Activated CD4-positive, alpha-beta T cell treated with anti-CD3 and anti-CD28 coated beads, Interleukin-2, amount 50 U/mL, for 24 hours (primary cell): ENCODE data around the gene ZBTB7C.
A peak's percentile ranks its signal among the peaks of the same experiment; 100 is the strongest.

Source experiments
- DNase-seq, 2 donors: peaks; one replicate each; pipeline ENCODE4 v3.0.0-alpha.2; 2020; ENCODE audit warnings: low read depth in 1 of 2, low spot score in 1 of 2

The ZBTB7C gene

DNA sequence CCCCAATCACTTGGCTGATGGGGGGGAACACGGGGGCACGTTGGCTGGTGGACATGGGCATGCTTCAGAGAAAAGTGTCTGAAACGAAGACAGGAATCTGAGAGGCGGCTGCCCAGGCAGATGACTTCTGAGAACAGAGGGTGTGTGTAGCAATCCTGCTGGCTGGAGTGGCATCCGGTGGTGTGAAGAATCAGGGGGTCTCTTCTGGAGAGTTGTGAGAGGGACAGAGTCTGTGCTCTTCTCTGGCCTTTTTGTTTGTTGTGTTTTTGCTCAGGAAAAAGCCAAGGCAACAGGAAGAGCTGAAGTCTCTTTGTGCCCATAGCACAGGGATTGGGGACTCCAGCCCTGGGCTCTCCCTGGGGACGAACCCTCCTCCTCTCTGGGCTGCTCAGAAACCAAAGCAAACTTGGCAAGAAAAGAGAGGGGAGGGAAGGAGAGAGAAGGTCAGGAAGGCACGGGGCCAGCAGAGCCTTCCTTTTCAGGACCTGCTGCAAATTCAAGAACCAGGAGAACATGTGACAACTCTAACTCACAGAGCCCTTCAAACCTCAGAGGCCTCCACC, 381.7 kb downstream of the ZBTB7C start:
- no peak for DNase-seq

DNA sequence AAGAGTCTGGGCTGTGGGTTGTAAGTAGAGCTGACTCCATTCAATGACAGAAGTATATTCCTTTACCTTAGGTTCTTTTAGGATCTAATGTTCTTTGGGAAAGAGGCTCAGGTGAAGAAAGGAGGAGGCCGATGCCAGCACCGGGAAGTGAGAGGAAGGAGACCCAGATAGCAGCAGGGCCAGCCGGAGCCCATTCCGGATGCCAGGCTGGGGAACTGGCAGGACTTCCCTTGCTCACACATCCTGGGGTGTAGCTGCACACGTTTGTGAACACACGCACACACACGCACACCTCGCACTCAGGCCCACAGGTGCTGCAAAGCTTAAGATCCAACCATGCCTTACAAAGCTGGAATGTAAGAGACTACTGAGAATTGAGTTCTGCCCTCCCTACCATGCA, 383.0 kb downstream of the ZBTB7C start:
- DNase-seq: no peak

DNA sequence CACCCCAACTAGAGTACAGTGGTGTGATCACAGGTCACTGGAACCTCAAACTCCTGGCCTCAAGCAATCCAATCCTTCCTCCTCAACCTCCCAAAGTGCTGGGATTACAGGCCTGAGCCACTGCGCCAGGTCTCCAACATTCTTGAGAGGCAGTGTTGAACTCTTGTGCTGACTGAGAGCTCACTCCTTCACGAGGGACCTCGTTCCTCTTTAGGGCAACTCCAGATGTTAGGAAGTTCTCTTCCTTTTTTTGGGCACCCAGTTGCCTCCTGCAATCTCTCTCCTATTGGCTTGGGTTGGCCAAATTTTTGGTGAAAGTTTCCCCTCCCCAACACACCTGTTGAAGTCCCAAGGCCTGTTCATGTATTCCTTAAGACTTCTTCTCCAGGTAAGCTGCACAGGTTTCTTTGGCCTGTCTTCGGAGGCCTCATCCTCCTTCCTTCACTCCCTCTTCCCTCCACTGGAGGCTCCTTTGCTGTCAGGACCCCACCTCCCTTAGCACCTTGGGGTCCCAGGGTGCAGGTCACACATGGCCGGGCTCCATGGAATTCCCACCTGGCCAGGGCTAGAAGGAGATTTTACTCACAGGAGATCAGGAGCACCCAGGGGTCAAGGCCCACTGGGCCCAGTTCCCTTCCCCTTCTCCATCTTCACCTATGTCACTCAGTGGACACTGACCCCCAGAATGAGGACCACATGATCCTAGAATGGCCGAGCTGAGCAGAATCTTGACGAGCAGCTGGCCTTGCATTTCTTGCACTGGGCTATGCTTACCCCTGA, 384.1 kb downstream of the ZBTB7C start:
- no peak for DNase-seq

DNA sequence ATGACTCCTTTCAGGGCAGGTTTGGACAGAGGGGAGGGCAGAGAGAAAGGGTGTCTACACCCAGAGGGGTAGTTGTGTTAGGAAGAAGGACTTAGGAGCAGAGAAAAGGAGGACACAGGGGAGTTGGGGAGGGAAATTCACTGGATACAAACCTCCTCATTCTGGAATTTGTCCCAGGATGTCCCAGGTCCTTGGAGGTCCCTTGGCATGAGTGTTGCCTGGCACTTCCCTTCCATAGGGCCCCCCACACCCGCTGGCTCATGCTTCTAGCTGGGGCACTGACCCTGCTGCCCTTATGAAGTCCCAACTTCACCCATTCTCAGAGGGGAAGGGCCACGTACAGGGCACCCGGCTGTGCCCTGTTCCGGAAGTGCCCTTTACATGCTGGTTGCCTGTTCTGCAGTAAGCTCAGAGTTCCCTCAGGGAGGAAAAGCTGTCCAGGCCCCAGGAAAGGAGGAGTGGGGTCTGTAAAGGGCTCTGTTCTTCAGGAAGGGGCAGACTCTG, 385.1 kb downstream of the ZBTB7C start:
- DNase-seq: no peak

DNA sequence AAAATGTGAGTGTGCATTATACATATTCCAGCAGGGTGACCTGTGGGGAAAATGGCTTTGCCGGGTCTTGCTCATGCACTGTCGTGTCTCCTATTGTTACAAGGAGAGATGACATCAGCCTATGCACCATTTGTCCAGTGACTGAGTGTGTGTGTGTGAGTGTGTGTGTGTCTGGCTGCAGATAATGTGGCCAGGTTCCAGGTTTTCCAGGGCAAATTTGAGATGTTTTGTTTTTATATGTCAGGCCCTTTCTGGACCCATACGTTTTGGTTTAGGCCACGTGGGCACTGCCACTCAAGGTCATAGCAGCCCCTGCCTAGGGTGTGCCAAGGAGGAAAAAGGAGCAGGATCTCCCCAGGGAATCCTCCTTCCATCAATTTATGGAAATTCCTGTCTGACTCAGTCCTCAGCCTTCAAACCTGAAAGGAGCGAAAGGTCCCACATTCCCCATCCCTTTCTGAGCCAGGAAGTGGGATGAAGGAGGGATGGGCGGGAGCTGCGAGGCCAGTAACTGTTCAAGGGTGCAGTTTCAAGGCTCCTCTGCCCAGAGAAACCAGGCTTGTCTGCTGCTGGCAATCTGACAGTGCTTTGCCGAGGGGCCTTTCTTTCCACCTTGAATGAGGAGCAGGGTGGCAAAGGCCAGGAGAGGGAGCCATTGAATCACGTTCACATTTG, 385.7 kb downstream of the ZBTB7C start:
- DNase-seq: no peak

DNA sequence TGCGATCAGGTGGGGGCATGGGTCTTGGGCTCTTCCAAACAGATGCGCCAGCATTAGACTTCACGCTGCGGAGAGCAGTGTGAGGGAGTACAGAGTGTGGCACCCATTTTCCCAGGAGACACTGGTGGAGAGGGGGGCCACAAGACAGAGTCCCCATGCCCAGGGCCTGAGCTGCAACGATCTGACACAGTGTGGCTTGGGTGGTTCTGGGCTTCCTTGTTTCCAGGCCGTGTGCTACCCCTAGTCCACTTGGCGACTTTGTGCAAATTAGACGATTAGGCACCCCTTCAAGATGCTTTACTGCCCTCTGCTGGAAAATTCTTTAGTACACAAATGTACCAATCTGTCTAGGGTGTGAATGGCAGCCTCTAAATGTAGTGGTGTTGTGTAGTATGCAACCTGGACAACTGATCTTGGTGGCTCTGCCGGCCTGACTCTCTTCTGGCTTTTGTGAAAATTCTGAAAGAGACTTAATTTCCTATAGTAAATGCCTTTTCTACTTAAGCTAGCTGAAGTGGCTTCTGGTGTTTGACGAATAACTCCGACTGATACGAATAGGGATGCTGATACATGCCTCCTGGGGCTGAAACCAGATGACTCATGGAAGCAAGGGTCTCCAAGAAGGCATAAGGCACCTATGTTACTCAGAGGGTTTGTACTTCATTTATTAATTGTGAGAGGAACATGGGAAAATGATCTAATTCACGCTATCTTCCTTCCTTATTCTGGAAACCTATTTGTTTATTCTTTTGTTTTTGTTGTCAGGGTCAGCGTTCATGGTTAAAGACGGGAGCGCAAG, 386.5 kb downstream of the ZBTB7C start:
- DNase-seq: peak in 1 of 2 donors; percentile 13

DNA sequence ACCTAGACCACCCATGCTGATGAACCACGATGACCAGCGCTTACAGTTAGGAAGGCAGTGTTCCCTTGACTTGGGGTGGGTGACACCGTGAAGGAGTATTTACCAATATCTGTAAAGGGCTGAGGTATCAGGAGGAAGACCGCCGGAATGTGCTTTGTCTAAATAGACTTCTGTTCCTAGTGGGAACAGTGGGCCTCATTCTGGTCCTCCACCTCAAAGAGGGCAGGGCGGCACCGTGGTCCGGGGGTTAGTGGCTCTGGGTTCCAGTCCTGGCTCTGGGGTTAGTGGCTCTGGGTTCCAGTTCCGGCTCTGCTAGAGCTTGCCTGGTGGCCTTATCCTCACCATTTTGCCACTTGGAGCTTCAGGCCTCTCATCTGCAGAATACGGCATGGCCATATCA, 387.2 kb downstream of the ZBTB7C start:
- DNase-seq: no peak

DNA sequence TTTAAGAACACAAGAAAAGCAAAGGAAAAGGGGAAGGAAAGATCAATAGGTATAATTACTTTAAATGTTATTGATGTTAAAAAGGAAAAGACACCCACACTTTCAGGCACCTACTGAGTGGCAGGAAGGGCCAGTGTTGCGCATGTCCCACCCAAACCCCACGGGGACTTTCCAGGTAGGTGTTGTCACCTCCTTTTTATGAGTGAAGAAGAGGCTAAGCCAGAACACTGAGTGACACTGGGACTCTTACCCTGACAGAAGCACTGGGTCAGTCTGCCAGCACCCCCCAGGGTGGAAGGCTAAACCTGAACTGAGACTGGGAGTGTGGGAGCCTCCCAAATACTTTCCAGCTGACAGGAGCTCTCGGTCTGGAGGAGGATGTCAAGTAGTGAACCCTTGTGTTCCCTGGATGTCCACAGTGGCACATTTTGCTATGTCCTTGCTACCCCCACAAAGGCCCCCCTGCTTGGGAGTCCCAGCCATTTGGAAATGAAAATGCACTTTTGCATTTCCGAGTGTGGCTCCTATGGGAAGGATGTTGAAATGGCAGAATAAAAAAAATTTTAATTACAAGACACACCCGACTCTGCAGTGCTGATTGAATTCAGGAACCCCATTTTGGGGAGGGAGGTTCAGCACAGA, 387.8 kb downstream of the ZBTB7C start:
- no peak for DNase-seq

DNA sequence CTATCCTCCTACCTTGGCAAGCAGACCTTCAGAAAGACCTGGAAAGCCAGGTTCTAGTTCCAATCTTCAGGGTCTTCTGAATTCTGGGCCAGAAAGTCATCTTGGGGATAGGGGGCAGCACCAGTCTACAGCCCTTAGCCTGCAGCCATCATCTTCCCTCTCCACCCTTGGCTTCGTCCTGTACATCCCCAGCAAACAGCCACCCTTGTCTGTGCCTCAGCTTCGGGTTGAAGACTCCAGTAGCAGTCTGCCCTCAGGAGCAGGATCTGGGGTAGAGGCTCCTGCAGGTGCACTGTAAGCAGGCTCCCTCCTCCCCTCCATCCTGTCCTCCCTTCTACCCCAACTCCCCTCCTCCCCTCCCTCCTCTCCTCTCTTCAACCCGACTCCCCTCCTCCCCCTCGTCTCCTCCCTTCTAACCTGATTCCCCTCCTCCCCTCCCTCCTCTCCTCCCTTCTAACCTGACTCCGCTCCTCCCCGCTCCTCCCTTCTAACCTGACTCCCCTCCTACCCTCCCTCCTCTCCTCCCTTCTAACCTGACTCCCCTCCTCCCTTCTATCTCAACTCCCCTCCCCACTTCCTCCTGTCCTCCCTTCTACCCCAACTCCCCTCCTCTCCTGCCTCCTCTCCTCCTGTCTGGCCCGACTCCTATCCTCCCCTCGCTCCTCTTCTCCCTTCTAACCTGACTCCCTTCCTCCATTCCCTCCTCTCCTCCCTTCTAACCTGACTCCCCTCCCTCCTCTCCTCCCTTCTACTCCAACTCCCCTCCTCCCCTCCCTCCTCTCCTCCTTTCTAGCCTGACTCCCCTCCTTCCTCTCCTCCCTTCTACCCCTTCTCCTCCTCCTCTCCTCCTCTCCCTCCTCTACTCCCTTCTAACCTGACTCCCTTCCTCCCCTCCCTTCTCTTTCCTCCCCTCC, 388.6 kb downstream of the ZBTB7C start:
- DNase-seq: no peak

DNA sequence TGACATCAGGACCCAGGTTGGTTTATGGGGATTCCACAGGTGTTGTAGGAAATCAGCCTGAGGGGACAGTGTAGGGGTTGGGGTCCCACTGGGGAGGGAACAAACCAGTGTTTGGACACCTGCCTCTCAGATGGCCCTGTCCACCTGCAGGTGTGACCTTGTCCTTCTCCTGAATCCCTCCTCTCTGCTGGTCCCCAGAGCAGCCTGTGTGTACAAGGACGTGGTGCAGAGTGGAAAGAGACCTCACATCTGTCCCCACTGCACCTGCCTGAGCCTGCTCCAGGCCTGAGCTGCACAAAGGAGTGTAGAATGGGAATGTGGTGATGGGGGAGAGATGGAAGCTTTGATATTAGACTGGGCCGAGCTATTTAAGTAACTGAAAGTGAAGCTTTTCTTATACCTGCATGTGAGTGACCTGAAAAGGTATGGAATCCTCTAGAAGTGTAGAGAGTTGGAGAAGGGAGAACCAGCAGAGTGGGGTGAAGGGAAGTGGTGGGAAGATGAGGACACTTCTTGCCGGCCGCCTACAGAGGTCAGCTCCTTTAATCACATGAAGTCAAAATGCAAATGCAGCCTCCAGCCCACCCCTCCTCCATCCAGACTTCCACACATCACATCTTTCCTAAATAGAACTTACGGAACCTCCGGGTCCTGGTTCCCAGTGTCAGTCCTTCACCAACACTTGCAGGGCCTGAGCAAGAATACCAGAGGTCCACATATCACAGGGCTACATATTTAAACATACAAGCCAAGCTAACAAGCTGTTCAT, 389.4 kb downstream of the ZBTB7C start:
- DNase-seq: no peak

DNA sequence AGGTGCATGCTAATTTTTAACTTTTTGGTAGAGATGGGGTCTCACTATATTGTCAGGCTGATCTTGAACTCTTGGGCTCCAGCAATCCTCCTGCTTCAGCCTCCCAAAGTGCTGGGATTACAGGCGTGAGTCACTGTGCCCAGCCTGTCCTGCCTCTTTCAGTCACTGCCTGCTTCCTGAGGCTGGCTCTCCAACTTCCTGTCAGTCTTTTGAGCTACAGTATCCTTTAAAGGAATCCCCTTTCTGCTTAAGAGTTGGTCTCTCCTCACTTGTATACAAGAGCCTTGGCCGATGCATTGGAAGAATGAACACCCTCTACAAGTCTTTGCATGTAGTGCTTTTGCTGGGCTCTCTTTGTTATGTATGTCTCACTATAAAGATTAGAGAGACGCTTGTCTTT, 390.3 kb downstream of the ZBTB7C start:
- DNase-seq: no peak

DNA sequence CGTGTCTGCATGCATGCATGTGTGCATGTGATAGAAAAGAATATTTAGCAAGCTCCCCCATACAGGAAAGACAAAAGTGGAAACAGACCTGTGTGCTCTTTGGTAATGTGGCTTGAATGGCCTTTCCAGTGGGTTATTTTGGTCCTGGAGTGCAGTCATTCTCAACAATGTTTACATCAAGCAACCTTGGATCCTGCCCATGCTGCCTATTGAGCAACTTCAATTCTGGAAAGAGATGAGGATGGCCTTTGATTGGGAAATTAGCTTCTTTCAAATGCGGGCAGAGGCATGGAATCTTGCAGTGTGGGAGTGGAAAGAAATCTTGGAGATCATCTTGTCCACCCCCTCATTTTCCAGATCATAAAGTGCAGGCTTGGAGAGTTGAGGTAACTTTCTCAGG, 391.5 kb downstream of the ZBTB7C start:
- no peak for DNase-seq

DNA sequence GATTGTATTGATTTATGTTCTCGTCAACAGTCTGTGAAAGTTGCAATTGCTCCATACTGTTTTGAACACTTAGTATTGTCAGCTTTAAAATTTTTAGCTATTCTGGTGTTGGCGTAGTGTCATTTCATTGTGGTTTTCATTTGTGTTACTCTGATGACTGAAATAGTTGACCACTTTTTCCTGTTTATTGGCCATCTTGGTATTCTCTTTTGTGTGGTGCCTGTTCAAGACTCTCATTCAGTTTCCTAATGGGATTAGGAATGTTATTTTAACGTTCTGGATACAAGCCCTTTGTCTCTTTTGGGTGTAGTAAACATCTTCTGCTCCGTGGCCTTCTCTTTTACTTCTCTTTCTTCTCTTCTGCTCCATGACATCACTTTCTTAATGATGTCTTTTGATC, 396.0 kb downstream of the ZBTB7C start:
- DNase-seq: no peak

DNA sequence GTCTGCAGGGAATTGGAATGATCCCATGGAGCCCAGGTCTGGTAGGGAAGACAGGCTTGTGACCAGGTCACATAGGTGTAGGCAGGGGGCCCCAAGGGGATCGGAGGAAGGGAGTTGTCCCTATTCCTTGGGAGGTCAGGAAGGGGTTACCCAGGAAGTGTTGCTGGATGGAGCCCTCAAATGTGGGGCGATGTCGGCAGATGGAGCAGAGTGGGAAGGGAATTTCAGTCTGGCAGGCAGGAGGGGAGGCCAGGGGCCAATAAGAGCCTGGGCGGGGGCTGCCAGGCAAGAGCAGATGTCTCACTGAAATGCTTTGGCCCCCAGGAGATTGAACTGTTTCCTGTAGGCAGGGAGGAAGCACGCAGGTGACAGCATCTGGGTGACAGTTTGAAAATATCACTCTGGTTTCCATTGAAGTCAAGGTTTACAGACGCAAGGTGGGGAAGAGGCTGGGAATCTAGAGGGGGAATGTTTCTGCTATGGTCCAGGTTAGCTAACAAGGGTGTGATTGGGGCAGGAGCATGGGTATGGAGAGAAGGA, 397.2 kb downstream of the ZBTB7C start:
- no peak for DNase-seq

DNA sequence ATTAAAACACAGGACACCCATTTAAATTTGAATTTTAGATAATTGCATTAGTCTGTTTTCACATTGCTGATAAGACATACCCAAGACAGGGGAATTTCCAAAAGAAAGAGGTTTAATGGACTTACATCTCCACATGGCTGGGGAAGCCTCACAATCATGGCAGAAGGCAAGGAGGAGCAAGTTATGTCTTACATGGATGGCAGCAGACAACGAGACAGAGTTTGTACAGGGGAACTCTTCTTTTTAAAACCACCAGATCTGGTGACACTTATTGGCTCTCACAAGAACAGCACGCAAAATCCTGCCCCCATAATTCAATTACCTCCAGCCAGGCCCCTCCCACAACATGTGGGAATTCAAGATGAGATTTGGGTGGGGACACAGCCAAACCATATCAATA, 398.9 kb downstream of the ZBTB7C start:
- no peak for DNase-seq

DNA sequence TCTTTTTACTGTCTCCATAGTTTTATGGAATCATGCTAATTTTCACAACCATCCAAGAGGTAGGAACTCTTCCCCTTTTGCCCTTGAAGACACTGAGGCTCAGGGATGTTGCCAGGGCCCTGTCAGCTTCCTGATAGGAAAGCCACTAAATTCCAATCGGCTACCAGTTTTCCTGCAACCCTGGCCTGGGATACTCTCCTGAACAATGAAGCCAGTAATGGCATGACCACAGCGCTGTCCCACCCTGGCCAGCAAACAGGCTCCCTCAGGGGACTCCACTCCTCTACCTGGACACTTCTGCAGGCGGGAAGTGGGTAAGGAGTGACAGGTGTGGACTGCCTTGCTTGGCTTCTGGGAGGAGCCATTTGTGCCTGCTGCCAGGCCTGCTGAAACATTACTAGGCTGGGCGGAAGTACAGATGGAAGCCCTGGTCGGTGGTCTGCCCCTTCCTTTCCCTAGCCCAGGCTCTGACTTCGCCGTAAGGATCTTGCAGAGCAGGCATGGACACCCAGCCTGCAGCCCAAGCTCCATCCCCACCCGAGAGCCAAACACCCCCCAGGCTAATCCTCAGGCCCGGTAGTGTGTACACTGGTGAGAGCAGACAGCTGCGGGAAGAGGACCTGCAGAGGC, 400.0 kb downstream of the ZBTB7C start:
- DNase-seq: no peak

DNA sequence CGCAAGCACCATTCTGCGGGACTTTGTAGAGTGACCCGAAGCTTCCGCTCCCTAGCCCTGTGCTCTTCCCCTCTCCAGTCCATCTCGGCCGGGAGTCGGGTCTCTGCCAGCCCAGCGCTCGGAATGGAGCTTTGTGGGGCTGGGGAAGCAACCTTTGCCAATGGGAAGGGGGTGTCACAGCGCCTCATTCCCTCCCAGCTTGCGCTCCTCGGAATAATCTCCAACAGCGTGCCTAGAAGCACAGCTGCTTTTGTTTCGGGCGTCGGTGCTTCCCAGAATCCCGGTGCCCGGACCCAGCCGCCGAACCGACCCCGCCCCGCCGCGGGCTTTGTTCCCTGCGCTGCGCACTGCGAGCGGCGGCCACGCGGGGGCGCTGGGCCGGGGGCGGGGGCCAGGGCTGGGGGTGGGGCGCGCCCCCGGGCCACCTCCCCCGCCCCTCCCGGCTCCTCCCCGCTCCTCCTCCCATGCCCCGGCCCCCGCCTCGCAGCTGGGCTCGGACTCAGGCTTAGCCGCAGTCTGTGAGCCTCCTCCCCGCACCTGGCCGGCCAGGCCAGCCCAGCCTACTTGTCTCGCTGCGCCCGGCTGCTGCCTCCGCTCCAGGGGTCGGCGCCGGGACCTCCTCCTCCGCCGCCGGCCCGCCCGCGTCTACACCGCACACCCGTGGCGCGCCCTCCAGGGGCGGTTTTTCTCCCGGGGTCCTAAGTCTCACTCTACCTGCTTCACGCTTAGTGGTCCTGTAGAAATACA, 401.1 kb downstream of the ZBTB7C start:
- DNase-seq: peak; percentile 13 to 14

DNA sequence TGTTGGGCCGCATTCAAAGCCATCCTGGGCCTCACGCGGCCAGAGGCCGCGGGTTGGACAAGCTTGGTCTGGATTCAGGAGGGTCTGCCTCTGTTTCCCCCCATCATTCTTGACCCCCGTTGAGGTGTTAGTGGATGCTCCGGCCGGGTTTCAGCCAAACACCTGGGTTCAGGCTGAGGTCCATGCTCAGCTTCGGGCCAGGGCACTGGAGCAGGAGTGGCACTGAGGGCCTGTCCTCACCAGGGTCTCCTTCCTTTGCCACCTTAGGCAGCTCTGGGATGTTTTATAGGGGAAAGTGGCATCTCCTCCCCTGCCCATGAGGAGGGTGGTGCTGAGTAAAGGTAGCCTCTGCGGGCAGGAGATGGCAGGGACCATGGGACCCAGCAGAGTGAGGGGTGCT, 401.8 kb downstream of the ZBTB7C start:
- DNase-seq: no peak
